Mesothelial cell of epicardium (in vitro differentiated cells): ENCODE measurements around the gene SULF2. TPM values are rescaled to one million over a fixed set of nuclear protein-coding genes. Genes with fewer than 3 reads are reported as not detected.

Experiments used
- DNase-seq, 2 experiments: peaks; one replicate each; pipeline ENCODE4 v3.0.0; 2021; ENCODE audit warnings: low spot score in 2 of 2; ENCODE audit not compliant: unreplicated experiment in 2 of 2
- H3K27ac Mint-ChIP-seq: 2 replicates; pipeline ENCODE4 v1.8.0; 2021; ENCODE audit warnings: mixed read lengths
- H3K27me3 Mint-ChIP-seq: 2 replicates; pipeline ENCODE4 v1.8.0; 2021; ENCODE audit warnings: low read depth, mixed read lengths
- H3K36me3 Mint-ChIP-seq: 2 replicates; pipeline ENCODE4 v1.8.0; 2021; ENCODE audit warnings: mixed read lengths
- H3K4me1 Mint-ChIP-seq: 2 replicates; pipeline ENCODE4 v1.8.0; 2021; ENCODE audit warnings: mixed read lengths
- H3K4me3 Mint-ChIP-seq: 2 replicates; pipeline ENCODE4 v1.8.0; 2021; ENCODE audit warnings: mild to moderate bottlenecking, moderate library complexity, mixed read lengths
- H3K9me3 Mint-ChIP-seq: 2 replicates; pipeline ENCODE4 v1.8.0; 2021; ENCODE audit warnings: mixed read lengths
- CTCF ChIP-seq: fragments of 200-600 bp; sonication (generic); IDR thresholded peaks from one replicate; pipeline ENCODE4 v1.5.0; 2021; ENCODE audit warnings: antibody characterized with exemption; ENCODE audit not compliant: unreplicated experiment
- total RNA-seq: library from RNA; stranded (reverse); gene quantifications from 3 replicates; pipeline ENCODE4 v1.2.1, GENCODE V29; 2021

Gene SULF2
- total RNA-seq, 1 donor from 2014 or later = 77.0 TPM

DNA sequence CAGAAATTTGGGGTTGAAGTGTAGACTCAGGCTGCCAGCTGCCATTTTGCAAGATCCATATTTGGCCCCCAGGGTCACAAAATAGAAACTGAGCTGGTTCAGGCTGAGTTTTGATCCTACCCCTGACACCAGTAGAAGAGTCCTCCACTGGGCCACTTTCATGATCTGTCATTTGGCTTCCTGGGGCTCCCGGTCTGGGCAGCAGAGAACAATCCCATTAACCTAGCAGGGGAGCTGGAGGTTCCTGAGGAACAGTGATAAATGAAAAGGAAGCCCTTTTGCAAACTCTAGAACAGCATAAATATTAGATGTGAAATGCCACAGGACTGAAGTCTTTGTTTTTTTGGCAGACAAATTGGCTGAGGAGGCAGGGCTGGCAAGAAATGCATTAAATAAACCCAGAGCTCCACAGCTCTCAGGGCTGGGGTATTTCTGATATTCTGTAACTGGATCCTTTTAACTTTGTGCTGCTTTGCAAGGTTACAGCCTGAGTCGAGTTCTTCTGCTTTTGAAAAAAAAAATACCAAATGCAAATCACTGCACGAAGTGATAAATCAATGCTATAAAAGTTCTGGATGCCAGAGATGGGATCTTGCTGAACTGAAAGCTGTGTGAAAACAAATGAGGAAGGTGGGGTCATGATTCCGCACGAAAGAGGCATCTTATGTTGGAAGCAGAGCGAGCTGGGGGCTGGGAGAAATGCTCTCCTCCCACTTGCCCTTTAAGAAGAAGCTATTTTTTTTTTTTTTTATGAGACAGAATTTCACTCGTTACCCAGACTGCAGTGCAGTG is 64.4 kb downstream of the SULF2 start:
- DNase-seq = peak in 1 of 2 experiments; percentile 50
- peak overlapping the region; percentile 69 for H3K27ac Mint-ChIP-seq

DNA sequence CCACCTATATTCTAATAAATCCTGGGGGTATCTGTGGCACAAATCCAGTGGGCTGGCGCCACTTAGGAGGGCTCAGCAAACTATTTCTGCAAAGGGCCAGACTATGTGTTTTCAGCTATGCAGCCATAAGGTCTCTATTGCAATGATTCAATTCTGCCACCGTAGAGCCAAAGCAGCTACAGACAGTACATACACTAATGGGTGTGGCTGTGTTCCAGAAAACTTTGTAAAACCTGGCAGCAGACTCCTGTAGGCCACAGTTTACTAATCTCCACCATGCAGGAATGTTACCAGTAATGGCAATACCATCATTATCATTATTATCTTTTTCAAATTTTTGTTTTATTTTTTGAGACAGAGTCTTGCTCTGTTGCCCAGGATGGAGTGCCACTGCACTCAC is 65.7 kb downstream of the SULF2 start:
- Mint-ChIP-seq H3K36me3 (peaks cover 3% of the 10 kb centered on the region), H3K27ac (no peak overlapping the region), H3K4me1 (peaks cover 34% of the 10 kb centered on the region), H3K9me3 (no peaks in the 10 kb centered on the region), H3K4me3 (no peak overlapping the region), H3K27me3 (no peaks in the 10 kb centered on the region)
- no peak for DNase-seq
- no peak for TF ChIP-seq CTCF

More for the DNA sequence above, 64.4 kb downstream of the SULF2 start:
- Mint-ChIP-seq H3K4me3 (peak overlapping the region; percentile 14), H3K27me3 (no peaks in the 10 kb centered on the region), H3K36me3 (peaks cover 2% of the 10 kb centered on the region), H3K9me3 (no peaks in the 10 kb centered on the region), H3K4me1 (peaks cover 43% of the 10 kb centered on the region)
- no peak for TF ChIP-seq CTCF

- DNase-seq = no peak
- no peak for TF ChIP-seq CTCF
- no peak overlapping the region for H3K4me3 Mint-ChIP-seq
- H3K9me3 Mint-ChIP-seq = no peaks in the 10 kb centered on the region
- peaks cover 7% of the 10 kb centered on the region for H3K36me3 Mint-ChIP-seq
- peaks cover 30% of the 10 kb centered on the region for H3K4me1 Mint-ChIP-seq
- H3K27me3 Mint-ChIP-seq = no peaks in the 10 kb centered on the region
- H3K27ac Mint-ChIP-seq = peak overlapping the region; percentile 3
Measured at GRCh38 chr20:47719211-47719610, 66.1 kb downstream of the SULF2 start.

GRCh38 chr20:47718398-47718797 is 66.9 kb downstream of the SULF2 start:
- no peaks in the 10 kb centered on the region for H3K9me3 Mint-ChIP-seq
- H3K4me1 Mint-ChIP-seq = peaks cover 26% of the 10 kb centered on the region
- H3K4me3 Mint-ChIP-seq = no peak overlapping the region
- peak overlapping the region; percentile 17 for H3K27ac Mint-ChIP-seq
- H3K36me3 Mint-ChIP-seq = peaks cover 6% of the 10 kb centered on the region
- H3K27me3 Mint-ChIP-seq = no peaks in the 10 kb centered on the region
- DNase-seq = no peak
- no peak for TF ChIP-seq CTCF

GRCh38 chr20:47717421-47717820 is 67.9 kb downstream of the SULF2 start:
- Mint-ChIP-seq H3K4me1 (peaks cover 26% of the 10 kb centered on the region), H3K4me3 (no peak overlapping the region), H3K36me3 (peaks cover 5% of the 10 kb centered on the region), H3K27me3 (no peaks in the 10 kb centered on the region), H3K9me3 (no peaks in the 10 kb centered on the region), H3K27ac (no peak overlapping the region)
- no peak for TF ChIP-seq CTCF
- no peak for DNase-seq
